Measurements from ENCODE around the gene TAC4. TPM values are rescaled to one million over a fixed set of nuclear protein-coding genes. Genes with fewer than 3 reads are reported as not detected.

Gene TAC4
- total and polyA plus RNA-seq, 2 of the 13 experiments (the other 11 are each of a cell fraction or from before 2014, with no cell fraction given): not detected

- no peak for TF ChIP-seq ZNF513 (CRISPR knock-in tag; conservative IDR thresholded peaks at IDR 0.05)
- TF ChIP-seq TOPORS (CRISPR knock-in tag; IDR thresholded peaks at IDR 0.05): no peak
- TF ChIP-seq ZNF124 (CRISPR knock-in tag; IDR thresholded peaks at IDR 0.05): no peak
- TF ChIP-seq ZNF232 (CRISPR knock-in tag; IDR thresholded peaks at IDR 0.05; ENCODE audit: borderline replicate concordance): no peak
- TF ChIP-seq PAF1 (CRISPR knock-in tag; IDR thresholded peaks at IDR 0.05): no peak
- no peak for TF ChIP-seq ZNF510 (CRISPR knock-in tag; IDR thresholded peaks at IDR 0.05; ENCODE audit: low read depth)
- no peak for TF ChIP-seq IRF2 (CRISPR knock-in tag; IDR thresholded peaks at IDR 0.05)
- TF ChIP-seq ZNF276 (CRISPR knock-in tag; IDR thresholded peaks at IDR 0.05; ENCODE audit: low read depth): no peak
- TF ChIP-seq ZNF501 (CRISPR knock-in tag; IDR thresholded peaks at IDR 0.05): no peak
- TF ChIP-seq DDIT3 (CRISPR knock-in tag; IDR thresholded peaks at IDR 0.05): no peak
- TF ChIP-seq NFAT5 (CRISPR knock-in tag; IDR thresholded peaks at IDR 0.05): no peak
- TF ChIP-seq SRY (CRISPR knock-in tag; IDR thresholded peaks at IDR 0.05): no peak
- no peak for TF ChIP-seq KDM1A (CRISPR knock-in tag; IDR thresholded peaks at IDR 0.05)
Measured at GRCh38 chr17:49891271-49891670, 43.4 kb upstream of the TAC4 start (continued).

Measured in HepG2 (cell line).